K562 (cell line): ENCODE data around the gene URM1. TPM values are rescaled to one million over a fixed set of nuclear protein-coding genes. Genes with fewer than 3 reads are reported as not detected.

Experiments used
- ATAC-seq: fragments of 200-7000 bp; cut with Tn5 transposase; 3 replicates; pipeline ENCODE4 v1.9.1; 2020; ENCODE audit warnings: moderate library complexity
- BruUV-seq: library from RNA; stranded (reverse); fragments of 400-500 nt; replicated peaks from 2 replicates; lab custom pipeline; 2021; lab: Mats Ljungman, UMichigan
- CTCF ChIA-PET: fragments of 300-600 bp; formaldehyde crosslinking; extraction: SDS; loops from one replicate; lab custom pipeline; 2021; ENCODE audit warnings: low intra/inter-chr PET ratio; lab: Yijun Ruan, JAX
- POLR2A ChIA-PET: fragments of 300-600, 350-650 bp; sonication (Branson Sonifier 250); formaldehyde crosslinking; extraction: SDS; loops from one replicate; lab custom pipeline; 2021; ENCODE audit warnings: antibody characterized with exemption, inconsistent platforms; lab: Yijun Ruan, JAX
- DNase-seq, 4 experiments: peaks; one replicate each; pipeline versions ENCODE4 v3.0.0 to v3.0.0-alpha.2; 2011 to 2018; ENCODE audit warnings: low spot score in 3 of 4, mixed read lengths in 3 of 4; ENCODE audit errors: extremely low read depth in 1 of 4
- FAIRE-seq: peaks from 2 replicates; lab custom pipeline; 2011; peaks lifted over from hg19 to GRCh38; lab: Jason Lieb, UNC
- H2AFZ ChIP-seq: 2 replicates; pipeline ENCODE4 v1.6.0; 2011; ENCODE audit warnings: low read depth, low read length, control low read depth, inconsistent platforms
- H3K27ac ChIP-seq: fragments of 200-600 bp; 3 replicates; pipeline ENCODE4 v1.8.0; 2011; ENCODE audit warnings: low read depth, mild to moderate bottlenecking, control low read depth, inconsistent platforms, low read length, moderate library complexity, mixed read lengths; ENCODE audit errors: extremely low read depth
- H3K27me3 ChIP-seq, 2 experiments: fragments of 300-600 bp in 1 of 2; 2 replicates in 1 of 2; 3 replicates in 1 of 2; pipeline versions ENCODE4 v1.6.0 to v1.8.0; 2011; ENCODE audit warnings: inconsistent platforms in 2 of 2, low read length in 2 of 2, mild to moderate bottlenecking in 1 of 2, mixed read lengths in 1 of 2, moderate library complexity in 1 of 2; ENCODE audit not compliant: control insufficient read depth in 2 of 2, insufficient read depth in 2 of 2
- H3K36me3 ChIP-seq: fragments of 300-600 bp; 3 replicates; pipeline ENCODE4 v1.8.0; 2011; ENCODE audit warnings: mild to moderate bottlenecking, low read length, inconsistent platforms; ENCODE audit not compliant: control insufficient read depth, insufficient read depth
- H3K4me1 ChIP-seq, 2 experiments: fragments of 200-600 bp in 1 of 2; replicated peaks in 1 of 2; 2 replicates in 1 of 2; 3 replicates in 1 of 2; pipeline versions ENCODE4 v1.5.1 to v1.8.0; 2011; ENCODE audit warnings: inconsistent platforms in 2 of 2, low read length in 2 of 2, mild to moderate bottlenecking in 1 of 2, mixed read lengths in 1 of 2, moderate library complexity in 1 of 2; ENCODE audit not compliant: control insufficient read depth in 2 of 2, insufficient read depth in 2 of 2
- H3K4me2 ChIP-seq: 2 replicates; pipeline ENCODE4 v1.6.1; 2011; ENCODE audit warnings: low read length, control low read depth, inconsistent platforms, mixed read lengths; ENCODE audit not compliant: insufficient read depth
- H3K4me3 ChIP-seq: fragments of 200-600 bp; sonication (generic), shearing (Covaris generic); 2 replicates; pipeline ENCODE4 v1.5.1; 2016; ENCODE audit warnings: control low read depth, inconsistent platforms
- H3K79me2 ChIP-seq: fragments of 200-600 bp; 3 replicates; pipeline ENCODE4 v1.8.0; 2011; ENCODE audit warnings: low read length, inconsistent platforms; ENCODE audit not compliant: control insufficient read depth, insufficient read depth
- H3K9ac ChIP-seq, 2 experiments: 2 replicates each; pipeline versions ENCODE4 v1.6.0 to v1.6.1; 2011; ENCODE audit warnings: low read depth in 2 of 2, low read length in 2 of 2, control low read depth in 1 of 2, inconsistent platforms in 1 of 2, mild to moderate bottlenecking in 1 of 2, mixed read lengths in 1 of 2; ENCODE audit not compliant: insufficient read depth in 1 of 2
- H3K9me1 ChIP-seq: one replicate; pipeline ENCODE4 v1.6.0; 2011; ENCODE audit warnings: inconsistent platforms, mild to moderate bottlenecking, low read length, moderate library complexity; ENCODE audit not compliant: control insufficient read depth, insufficient read depth
- H3K9me3 ChIP-seq: replicated peaks from 2 replicates; pipeline ENCODE4 v1.5.1; 2011; ENCODE audit warnings: low read depth, low read length, inconsistent platforms; ENCODE audit not compliant: control insufficient read depth, insufficient read depth
- H4K20me1 ChIP-seq: replicated peaks from 2 replicates; pipeline ENCODE4 v1.6.1; 2011; ENCODE audit warnings: low read length, inconsistent platforms, mixed read lengths; ENCODE audit not compliant: control insufficient read depth, insufficient read depth
- ELF4 ChIP-seq: fragments of 450-650 bp; formaldehyde crosslinking; IDR thresholded peaks from 2 replicates; pipeline ENCODE4 v1.4.0; 2022; ENCODE audit warnings: missing genetic modification characterization
- ELK3 ChIP-seq: fragments of 450-650 bp; formaldehyde crosslinking; IDR thresholded peaks from 2 replicates; pipeline ENCODE4 v1.4.0; 2020; ENCODE audit warnings: mild to moderate bottlenecking
- HES1 ChIP-seq: fragments of 450-650 bp; IDR thresholded peaks from 2 replicates; pipeline ENCODE4 v1.6.1; 2016; ENCODE audit warnings: low read depth, mild to moderate bottlenecking, moderate library complexity
- HMG20A ChIP-seq: fragments of 450-650 bp; formaldehyde crosslinking; conservative IDR thresholded peaks from 2 replicates; pipeline ENCODE4 v1.4.0; 2020; ENCODE audit warnings: mild to moderate bottlenecking, mixed read lengths
- HMGXB4 ChIP-seq: sonication (generic); formaldehyde crosslinking; IDR thresholded peaks from 2 replicates; pipeline ENCODE4 v1.8.1; 2023; ENCODE audit warnings: mild to moderate bottlenecking, missing genetic modification reagents
- LCOR ChIP-seq: sonication (generic); formaldehyde crosslinking; IDR thresholded peaks from 2 replicates; pipeline ENCODE4 v1.8.0; 2022; ENCODE audit warnings: mild to moderate bottlenecking, missing genetic modification reagents
- MBD2 ChIP-seq: sonication (generic); IDR thresholded peaks from 2 replicates; pipeline ENCODE4 v1.6.1; 2016; ENCODE audit warnings: low read depth, borderline replicate concordance
- PTBP1 ChIP-seq: fragments of 200-400 bp; formaldehyde crosslinking; IDR thresholded peaks from 2 replicates; pipeline ENCODE4 v1.6.1; 2017; ENCODE audit warnings: low read depth, low read length
- SIX5 ChIP-seq, 2 experiments: IDR thresholded peaks; 2 replicates each; pipeline ENCODE4 v1.6.1; 2011; ENCODE audit warnings: low read length in 2 of 2, borderline replicate concordance in 1 of 2, low read depth in 1 of 2, mild to moderate bottlenecking in 1 of 2, moderate library complexity in 1 of 2; ENCODE audit not compliant: insufficient read depth in 1 of 2
- TRIM25 ChIP-seq: fragments of 450-650 bp; IDR thresholded peaks from 2 replicates; pipeline ENCODE4 v1.7.0; 2016; ENCODE audit warnings: borderline replicate concordance
- WGBS: fragments of 100-300 bp; shearing (Covaris generic); methylation state at CpG from one replicate; pipeline ENCODE4 v1.1.6; 2016; ENCODE audit warnings: low coverage, mixed read lengths; ENCODE audit not compliant: insufficient coverage; ENCODE audit errors: missing lambda C conversion rate; 5-methylcytosine and 5-hydroxymethylcytosine counted together
- in situ Hi-C: fragments of 300-500 bp; cut with MboI; formaldehyde crosslinking; loops from 4 replicates; pipeline ENCODE4 v1.15.0; 2018; ENCODE audit warnings: inconsistent platforms, mixed read lengths
- intact Hi-C: fragments of 100-400 bp; cut with micrococcal nuclease; formaldehyde crosslinking; loops from 2 replicates; pipeline ENCODE4 v1.14.2; 2022
- polyA plus RNA-seq, 8 experiments: library from polyadenylated mRNA; depleted of rRNA in 4 of 8; stranded (reverse) in 5 of 8; unstranded in 3 of 8; fragments of >200 nt; fragmentation: Nextera tagmentation in 2 of 8; fragmentation: Illumina TruSeq in 1 of 8; extraction: Ambion mirVana in 2 of 8; extraction: Trizol in 1 of 8; gene quantifications; 2 replicates each; pipeline versions ENCODE4 v1.2.1 to v1.2.3, GENCODE V29; 2011 to 2014; ENCODE audit warnings: inconsistent platforms in 1 of 8, missing spikeins in 1 of 8
- total RNA-seq, 7 experiments: library from RNA; depleted of rRNA in 6 of 7; stranded (reverse); fragments of >200 nt in 6 of 7; fragmentation: Illumina TruSeq in 2 of 7; extraction: Trizol in 2 of 7; gene quantifications; 2 replicates each; pipeline versions ENCODE4 v1.2.1 to v1.2.3, GENCODE V29; 2011 to 2021; ENCODE audit warnings: low replicate concordance in 1 of 7
- TF ChIP-seq, protein P1 (sequence below): fragments of 250-450 bp; sonication (Bioruptor Pico); IDR thresholded peaks from 2 replicates; pipeline ENCODE4 v1.9.0; 2021; ENCODE audit warnings: mild to moderate bottlenecking, inconsistent platforms

URM1 gene
- total and polyA plus RNA-seq, 9 of the 15 experiments (the other 6 are each of a cell fraction or from before 2014, with no cell fraction given), result 10.1 to 88.9 (median 53.3) TPM

DNA sequence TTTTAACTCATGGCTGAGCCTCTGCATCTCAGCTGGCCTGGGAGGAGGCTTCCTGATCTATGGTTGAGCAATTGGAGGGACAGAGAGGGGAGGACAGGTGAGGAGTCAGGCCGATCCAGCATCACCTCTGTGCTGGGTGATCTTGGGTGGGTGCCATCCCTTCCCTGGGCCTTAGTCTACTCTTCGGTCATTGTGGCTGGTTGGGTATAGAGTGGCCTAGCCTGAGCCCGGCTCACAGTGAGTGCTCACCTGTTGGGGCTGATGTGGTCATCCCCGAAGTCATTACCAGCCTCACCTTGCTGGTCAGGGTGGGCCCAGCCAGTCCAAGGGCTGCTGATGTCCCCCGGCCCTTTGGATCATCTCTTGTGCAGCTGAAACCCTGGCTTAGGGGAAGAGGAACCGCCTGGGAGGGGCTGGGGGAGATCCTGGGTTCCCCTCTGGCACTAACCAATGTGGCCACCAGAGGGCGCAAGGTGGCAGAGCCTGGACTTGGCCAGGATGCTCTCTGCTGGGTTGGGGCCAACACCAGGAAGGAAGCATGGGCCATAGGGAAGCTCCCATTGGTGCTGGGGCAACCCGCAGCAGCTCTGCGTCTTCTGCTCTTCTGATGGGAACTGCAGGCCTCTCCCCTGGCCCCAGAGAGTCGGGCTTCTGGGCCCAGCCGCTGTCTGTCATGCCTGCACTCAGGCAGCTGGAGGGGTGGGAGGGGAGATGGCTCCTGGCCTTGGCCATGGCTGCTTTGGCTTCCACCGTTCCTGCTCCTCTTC lies 67.4 kb downstream of the URM1 start:
- BruUV-seq, result no TSS peak
- Histone ChIP-seq H3K4me1 (peaks cover 3 to 25% of the 10 kb centered on the region in 2 experiments; a peak in 4 of 5 replicates), H3K79me2 (no peaks in the 10 kb centered on the region), H3K9me1 (no peaks in the 10 kb centered on the region), H3K27me3 (no peaks in the 10 kb centered on the region), H3K4me3 (no peak overlapping the region), H3K9ac (peak overlapping the region in 1 of 2 experiments; percentile 11; a peak in 1 of 4 replicates), H3K36me3 (peaks cover 17% of the 10 kb centered on the region; the same call in 2 of the 3 replicates), H3K27ac (no peak overlapping the region), H3K4me2 (no peak overlapping the region; the same call in 1 of the 2 replicates), H3K9me3 (no peaks in the 10 kb centered on the region), H2AFZ (peak overlapping the region; percentile 70), H4K20me1 (no peaks in the 10 kb centered on the region)
- intact Hi-C loops, result loop anchor here (2.0 kb wide), 2 partner anchors 66 to 172 kb away; partner anchors contain the start of gene GLE1
- POLR2A ChIA-PET, result interaction anchor here (0.6 to 1.0 kb wide), 2 partner anchors 11 to 97 kb away, joined by 3 to 4 read pairs; no protein-coding TSS in a partner anchor
- CTCF ChIA-PET, result interaction anchor here (0.5 to 1.6 kb wide), 4 partner anchors 56 to 174 kb away, joined by 3 to 10 read pairs (median 3); no protein-coding TSS in a partner anchor
- WGBS, result 35% methylated on average over 12 of the region's 12 CpGs
- in situ Hi-C loops, result no loop called here
- FAIRE-seq, result peak; percentile 80
- peak; percentile 97 for ATAC-seq
- DNase-seq, result peak; percentile 86 to 92 (median 88)
- TF ChIP-seq HES1, result no peak
- no peak for TF ChIP-seq SIX5 (IDR thresholded peaks at IDR 0.05; ENCODE audit: borderline replicate concordance in 1 of 2, insufficient read depth in 1 of 2, low read depth in 1 of 2, low read length in 2 of 2)
- no peak for TF ChIP-seq ELF4 (CRISPR knock-in tag)
- no peak for TF ChIP-seq HMG20A (CRISPR knock-in tag)
- TF ChIP-seq ELK3 (CRISPR knock-in tag), result no peak
- no peak for TF ChIP-seq HMGXB4
- TF ChIP-seq LCOR (CRISPR knock-in tag), result peak; percentile 40; the same call in 1 of the 2 replicates
- no peak for TF ChIP-seq PTBP1
- TF ChIP-seq, protein P1, sequence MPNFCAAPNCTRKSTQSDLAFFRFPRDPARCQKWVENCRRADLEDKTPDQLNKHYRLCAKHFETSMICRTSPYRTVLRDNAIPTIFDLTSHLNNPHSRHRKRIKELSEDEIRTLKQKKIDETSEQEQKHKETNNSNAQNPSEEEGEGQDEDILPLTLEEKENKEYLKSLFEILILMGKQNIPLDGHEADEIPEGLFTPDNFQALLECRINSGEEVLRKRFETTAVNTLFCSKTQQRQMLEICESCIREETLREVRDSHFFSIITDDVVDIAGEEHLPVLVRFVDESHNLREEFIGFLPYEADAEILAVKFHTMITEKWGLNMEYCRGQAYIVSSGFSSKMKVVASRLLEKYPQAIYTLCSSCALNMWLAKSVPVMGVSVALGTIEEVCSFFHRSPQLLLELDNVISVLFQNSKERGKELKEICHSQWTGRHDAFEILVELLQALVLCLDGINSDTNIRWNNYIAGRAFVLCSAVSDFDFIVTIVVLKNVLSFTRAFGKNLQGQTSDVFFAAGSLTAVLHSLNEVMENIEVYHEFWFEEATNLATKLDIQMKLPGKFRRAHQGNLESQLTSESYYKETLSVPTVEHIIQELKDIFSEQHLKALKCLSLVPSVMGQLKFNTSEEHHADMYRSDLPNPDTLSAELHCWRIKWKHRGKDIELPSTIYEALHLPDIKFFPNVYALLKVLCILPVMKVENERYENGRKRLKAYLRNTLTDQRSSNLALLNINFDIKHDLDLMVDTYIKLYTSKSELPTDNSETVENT (CRISPR knock-in tag), result no peak
- TF ChIP-seq TRIM25, result no peak
- no peak for TF ChIP-seq MBD2
